ENCODE results near the gene BRDT. TPM values are rescaled to one million over a fixed set of nuclear protein-coding genes. Genes with fewer than 3 reads are reported as not detected.

BRDT gene
- polyA plus RNA-seq, 10 donors, result 0.09 to 0.53 (median 0.39) TPM; not detected in 6

Other genes starting within 250 kb of the BRDT start
- 10 to 100 TPM; 26.9 to 44.8 (median 33.6) TPM for gene TGFBR3, start 63.2 kb upstream of the BRDT start, polyA plus RNA-seq (ENCODE audit: insufficient read length in 10 of 10)
- 1 to 10 TPM in 1 of 10 donors, under 1 TPM in 9; 0.27 to 1.4 (median 0.74) TPM for gene EPHX4, start 80.6 kb downstream of the BRDT start, polyA plus RNA-seq (ENCODE audit: insufficient read length in 10 of 10)
- gene SETSIP, start 126.0 kb downstream of the BRDT start, polyA plus RNA-seq (ENCODE audit: insufficient read length in 10 of 10), result under 1 TPM in 4 of 10 donors, not detected in 6; 0.18 to 0.58 (median 0.31) TPM
- 1 to 10 TPM; 1.4 to 3.9 (median 2.2) TPM for gene BTBD8, start 130.9 kb downstream of the BRDT start, polyA plus RNA-seq (ENCODE audit: insufficient read length in 10 of 10)

Data from muscle of back (tissue), 10 donors.